OCI-LY1 (cell line): Measurements from ENCODE around the gene COMMD8.

Source experiments
- H2AFZ ChIP-seq: fragments of 200-600 bp; sonication (generic), shearing (Covaris generic); 2 replicates; pipeline ENCODE4 v1.6.0; 2014; ENCODE audit warnings: antibody characterized with exemption, mild to moderate bottlenecking, low read length
- H3F3A ChIP-seq: fragments of 200-600 bp; sonication (generic), shearing (Covaris generic); 2 replicates; pipeline ENCODE4 v1.6.0; 2014; ENCODE audit warnings: mild to moderate bottlenecking, antibody characterized with exemption, low read length, moderate library complexity; ENCODE audit not compliant: insufficient read depth
- H3K27ac ChIP-seq: fragments of 200-600 bp; sonication (generic); 2 replicates; pipeline ENCODE4 v1.5.1; 2014; ENCODE audit warnings: low read length, mixed run types, mild to moderate bottlenecking, low read depth; ENCODE audit not compliant: poor library complexity, severe bottlenecking
- H3K27me3 ChIP-seq: fragments of 200-600 bp; sonication (generic); 2 replicates; pipeline ENCODE4 v1.6.0; 2014; ENCODE audit warnings: antibody characterized with exemption, mild to moderate bottlenecking, low read length, moderate library complexity; ENCODE audit not compliant: insufficient read depth
- H3K36me3 ChIP-seq: fragments of 200-600 bp; sonication (generic); 2 replicates; pipeline ENCODE4 v1.6.1; 2014; ENCODE audit warnings: mild to moderate bottlenecking, antibody characterized with exemption, low read length, moderate library complexity, mixed read lengths; ENCODE audit not compliant: insufficient read depth
- H3K4me1 ChIP-seq: fragments of 200-600 bp; sonication (generic); 2 replicates; pipeline ENCODE4 v1.5.1; 2014; ENCODE audit warnings: mild to moderate bottlenecking, low read length, moderate library complexity; ENCODE audit not compliant: insufficient read depth, severe bottlenecking
- H3K4me2 ChIP-seq: fragments of 200-600 bp; sonication (generic), shearing (Covaris generic); 2 replicates; pipeline ENCODE4 v1.6.1; 2014; ENCODE audit warnings: low read length
- H3K4me3 ChIP-seq: fragments of 200-600 bp; sonication (generic); 2 replicates; pipeline ENCODE4 v1.5.1; 2014; ENCODE audit warnings: low read length, low read depth, mild to moderate bottlenecking, mixed read lengths; ENCODE audit not compliant: poor library complexity, severe bottlenecking
- H3K79me2 ChIP-seq: fragments of 200-600 bp; shearing (Covaris generic); 2 replicates; pipeline ENCODE4 v1.6.1; 2016; ENCODE audit warnings: mixed run types, low read length, mixed read lengths; ENCODE audit not compliant: insufficient read depth
- H3K9ac ChIP-seq: fragments of 200-600 bp; sonication (generic), shearing (Covaris generic); 2 replicates; pipeline ENCODE4 v1.6.1; 2014; ENCODE audit warnings: mild to moderate bottlenecking, low read length, mixed read lengths
- H3K9me2 ChIP-seq: fragments of 200-600 bp; sonication (generic), shearing (Covaris generic); 2 replicates; pipeline ENCODE4 v1.6.1; 2014; ENCODE audit warnings: low read depth, mild to moderate bottlenecking, low read length, mixed read lengths
- H3K9me3 ChIP-seq: fragments of 200-600 bp; shearing (Covaris generic); 2 replicates; pipeline ENCODE4 v1.6.1; 2014; ENCODE audit warnings: low read length, mixed read lengths
- H4K20me1 ChIP-seq: fragments of 200-600 bp; sonication (generic), shearing (Covaris generic); 2 replicates; pipeline ENCODE4 v1.6.0; 2016; ENCODE audit warnings: mild to moderate bottlenecking, low read length; ENCODE audit not compliant: insufficient read depth
- EZH2 ChIP-seq: fragments of 200-600 bp; sonication (generic), shearing (Covaris generic); IDR thresholded peaks from 2 replicates; pipeline ENCODE4 v1.8.0; 2017; ENCODE audit warnings: borderline replicate concordance, mixed run types, mild to moderate bottlenecking, antibody characterized with exemption, low read length, moderate library complexity, mixed read lengths
- TF ChIP-seq, protein P1 (sequence below): fragments of 200-600 bp; sonication (generic), shearing (Covaris generic); IDR thresholded peaks from 2 replicates; pipeline ENCODE4 v1.5.1; 2017; ENCODE audit warnings: mild to moderate bottlenecking, antibody characterized with exemption, low read length, moderate library complexity, mixed read lengths

COMMD8 gene

DNA sequence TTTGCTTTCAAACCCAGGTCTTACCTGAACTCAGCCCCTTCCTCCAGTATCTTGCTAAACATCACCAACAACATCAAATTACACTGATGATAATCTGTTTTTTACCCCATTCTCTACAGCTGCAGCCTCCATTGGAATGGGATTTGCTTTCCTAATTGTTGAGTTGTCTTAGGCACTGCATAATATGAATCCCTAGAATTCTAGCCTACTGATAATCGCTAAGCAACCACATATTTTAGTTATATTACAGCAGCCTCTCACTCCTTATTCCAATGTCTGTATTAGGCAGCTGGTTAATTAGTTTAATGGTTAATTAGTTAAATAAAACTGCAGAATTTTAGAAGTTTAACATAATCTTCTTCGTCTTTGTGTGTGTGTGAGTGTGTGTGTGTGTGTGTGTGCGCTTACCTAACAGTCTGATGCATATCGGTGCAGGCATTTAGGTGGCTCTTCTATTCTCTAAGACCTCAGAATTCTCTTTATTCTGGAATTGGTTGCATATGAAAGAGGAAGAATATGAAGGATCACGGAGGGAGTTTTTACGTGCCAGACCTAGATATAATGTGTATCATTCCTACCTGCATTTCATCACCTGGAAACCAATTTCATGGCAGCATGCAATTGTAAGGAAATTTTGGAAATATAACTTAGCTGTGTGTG is 5.3 kb upstream of the COMMD8 start:
- no peak overlapping the region for H3K4me2 ChIP-seq
- H2AFZ ChIP-seq = no peak overlapping the region
- no peaks in the 10 kb centered on the region for H3F3A ChIP-seq
- no peaks in the 10 kb centered on the region for H3K9me3 ChIP-seq
- H3K9me2 ChIP-seq = no peaks in the 10 kb centered on the region
- no peaks in the 10 kb centered on the region for H3K36me3 ChIP-seq
- peaks cover 19% of the 10 kb centered on the region for H3K4me1 ChIP-seq
- H3K27me3 ChIP-seq = no peaks in the 10 kb centered on the region
- TF ChIP-seq, protein P1, sequence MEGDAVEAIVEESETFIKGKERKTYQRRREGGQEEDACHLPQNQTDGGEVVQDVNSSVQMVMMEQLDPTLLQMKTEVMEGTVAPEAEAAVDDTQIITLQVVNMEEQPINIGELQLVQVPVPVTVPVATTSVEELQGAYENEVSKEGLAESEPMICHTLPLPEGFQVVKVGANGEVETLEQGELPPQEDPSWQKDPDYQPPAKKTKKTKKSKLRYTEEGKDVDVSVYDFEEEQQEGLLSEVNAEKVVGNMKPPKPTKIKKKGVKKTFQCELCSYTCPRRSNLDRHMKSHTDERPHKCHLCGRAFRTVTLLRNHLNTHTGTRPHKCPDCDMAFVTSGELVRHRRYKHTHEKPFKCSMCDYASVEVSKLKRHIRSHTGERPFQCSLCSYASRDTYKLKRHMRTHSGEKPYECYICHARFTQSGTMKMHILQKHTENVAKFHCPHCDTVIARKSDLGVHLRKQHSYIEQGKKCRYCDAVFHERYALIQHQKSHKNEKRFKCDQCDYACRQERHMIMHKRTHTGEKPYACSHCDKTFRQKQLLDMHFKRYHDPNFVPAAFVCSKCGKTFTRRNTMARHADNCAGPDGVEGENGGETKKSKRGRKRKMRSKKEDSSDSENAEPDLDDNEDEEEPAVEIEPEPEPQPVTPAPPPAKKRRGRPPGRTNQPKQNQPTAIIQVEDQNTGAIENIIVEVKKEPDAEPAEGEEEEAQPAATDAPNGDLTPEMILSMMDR = no peak
- TF ChIP-seq EZH2 = no peak
- no peak overlapping the region for H3K27ac ChIP-seq
- no peak overlapping the region for H3K4me3 ChIP-seq
- H3K9ac ChIP-seq = no peak overlapping the region
- no peaks in the 10 kb centered on the region for H4K20me1 ChIP-seq
- H3K79me2 ChIP-seq = no peaks in the 10 kb centered on the region

GRCh38 chr4:47466056-47466785 is 2.7 kb upstream of the COMMD8 start:
- H3K4me2 ChIP-seq = no peak overlapping the region
- peak overlapping the region; percentile 75 for H3K27ac ChIP-seq
- H3F3A ChIP-seq = no peaks in the 10 kb centered on the region
- H3K79me2 ChIP-seq = no peaks in the 10 kb centered on the region
- no peak overlapping the region for H2AFZ ChIP-seq
- no peak overlapping the region for H3K9ac ChIP-seq
- H3K4me1 ChIP-seq = peaks cover 35% of the 10 kb centered on the region
- no peak for TF ChIP-seq EZH2
- TF ChIP-seq, protein P1 = no peak
- no peak overlapping the region for H3K4me3 ChIP-seq
- H3K36me3 ChIP-seq = no peaks in the 10 kb centered on the region
- no peaks in the 10 kb centered on the region for H3K9me2 ChIP-seq
- H3K27me3 ChIP-seq = no peaks in the 10 kb centered on the region
- no peaks in the 10 kb centered on the region for H4K20me1 ChIP-seq
- H3K9me3 ChIP-seq = no peaks in the 10 kb centered on the region

DNA sequence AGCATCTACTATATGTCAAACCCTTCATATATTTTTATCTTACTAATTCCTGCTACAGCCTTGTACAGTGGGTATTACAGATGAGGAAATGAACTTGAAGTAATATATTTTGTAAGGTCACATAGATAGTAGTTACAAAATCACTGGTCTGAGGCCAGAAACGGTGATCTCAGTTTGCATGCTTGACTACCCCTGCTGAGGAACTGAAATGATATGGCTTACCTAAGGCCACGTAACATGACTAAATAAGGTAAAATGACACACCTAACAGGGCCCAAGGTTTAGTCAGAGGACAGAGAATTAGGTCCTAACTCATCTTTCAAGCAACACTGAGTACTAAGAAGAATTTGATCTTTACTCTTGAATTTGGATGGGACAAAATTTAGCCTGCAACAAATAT is 1.5 kb upstream of the COMMD8 start:
- no peak for TF ChIP-seq EZH2
- TF ChIP-seq, protein P1 = no peak

More for the DNA sequence above, 1.5 kb upstream of the COMMD8 start:
- Histone ChIP-seq H3K79me2 (no peaks in the 10 kb centered on the region), H3K9me3 (no peaks in the 10 kb centered on the region), H2AFZ (no peak overlapping the region), H3K4me2 (no peak overlapping the region), H3K27me3 (no peaks in the 10 kb centered on the region), H3F3A (no peaks in the 10 kb centered on the region), H3K9me2 (no peaks in the 10 kb centered on the region), H3K27ac (peak overlapping the region; percentile 75), H3K4me1 (peaks cover 35% of the 10 kb centered on the region), H3K36me3 (peaks cover under 1% of the 10 kb centered on the region; the same call in 1 of the 2 replicates), H4K20me1 (no peaks in the 10 kb centered on the region), H3K4me3 (no peak overlapping the region), H3K9ac (no peak overlapping the region)
